GM19238 (cell line): ENCODE data around the gene RXFP3.

Source experiments
- DNase-seq: peaks from one replicate; pipeline ENCODE4 v3.0.0; 2011; ENCODE audit warnings: low spot score; ENCODE audit not compliant: insufficient read length

RXFP3 gene

DNA sequence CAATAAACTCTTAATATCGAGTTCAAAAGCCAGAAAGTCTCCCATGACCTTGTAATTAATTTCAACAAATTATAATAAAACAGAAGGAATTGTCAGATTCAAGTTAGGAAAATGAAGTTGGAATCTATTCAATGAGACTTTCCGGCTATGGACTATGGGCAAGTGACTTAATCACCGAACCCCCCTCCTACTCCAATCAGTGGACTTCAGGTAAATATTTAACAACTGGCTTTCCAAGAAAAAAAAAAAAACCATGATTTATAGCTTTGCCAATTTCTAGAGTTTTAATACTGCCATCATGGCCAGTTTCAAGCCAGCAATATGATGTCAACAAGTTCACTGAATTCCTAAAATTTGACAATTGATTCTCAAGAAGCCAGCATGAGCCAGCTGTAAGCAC is 43.8 kb downstream of the RXFP3 start:
- DNase-seq = no peak

- no peak for DNase-seq
Observed at GRCh38 chr5:33981408-33982162, 45.4 kb downstream of the RXFP3 start.

DNA sequence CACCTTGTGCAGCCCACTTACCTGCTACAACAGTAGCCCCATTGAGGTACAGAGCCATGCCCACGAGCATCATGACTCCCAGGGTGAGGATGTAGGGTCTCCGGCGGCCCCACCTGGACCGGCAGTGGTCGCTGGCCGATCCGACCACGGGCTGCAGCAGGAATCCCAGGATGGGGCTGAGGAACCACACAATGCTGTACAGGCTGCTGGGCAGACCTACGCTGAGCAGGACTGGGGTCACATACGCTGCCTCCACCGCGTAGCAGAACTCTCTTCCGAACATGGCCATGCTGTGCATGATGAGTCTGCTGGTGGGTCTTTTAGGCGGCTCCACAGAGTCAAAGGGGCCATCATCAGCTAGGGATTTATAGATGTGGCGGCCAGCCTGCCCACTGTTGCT is 48.0 kb downstream of the RXFP3 start:
- no peak for DNase-seq

- no peak for DNase-seq
Observed at GRCh38 chr5:33984671-33985124, 48.5 kb downstream of the RXFP3 start, which contains the start of gene SLC45A2. Gene SLC45A2 (minus strand): TSS chr5:33984693. CDS start chr5:33984583, 110 bp downstream.

GRCh38 chr5:33985447-33985846 is 49.3 kb downstream of the RXFP3 start:
- DNase-seq = no peak
